ENCODE results near the gene NOC3L.

DNA sequence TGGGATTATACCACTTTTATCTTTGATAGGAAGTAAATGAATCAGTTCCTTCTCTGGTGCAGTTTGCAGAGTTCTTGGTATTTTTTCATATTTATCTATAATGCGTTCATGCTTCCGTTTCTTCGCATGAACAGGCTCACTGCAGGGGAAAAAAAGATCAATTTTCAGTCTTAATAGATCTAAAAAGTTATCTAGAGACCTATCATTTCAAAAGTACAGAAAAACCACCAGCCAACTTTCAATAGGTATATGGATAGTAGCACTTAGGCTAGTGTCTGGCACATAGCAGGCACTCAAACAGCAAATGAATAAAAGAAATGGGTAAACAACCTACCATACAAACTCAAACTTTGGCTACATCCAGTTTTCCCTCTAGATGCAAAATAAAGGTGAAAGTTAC is 5.5 kb downstream of the NOC3L start:
- TF ChIP-seq, protein P1, sequence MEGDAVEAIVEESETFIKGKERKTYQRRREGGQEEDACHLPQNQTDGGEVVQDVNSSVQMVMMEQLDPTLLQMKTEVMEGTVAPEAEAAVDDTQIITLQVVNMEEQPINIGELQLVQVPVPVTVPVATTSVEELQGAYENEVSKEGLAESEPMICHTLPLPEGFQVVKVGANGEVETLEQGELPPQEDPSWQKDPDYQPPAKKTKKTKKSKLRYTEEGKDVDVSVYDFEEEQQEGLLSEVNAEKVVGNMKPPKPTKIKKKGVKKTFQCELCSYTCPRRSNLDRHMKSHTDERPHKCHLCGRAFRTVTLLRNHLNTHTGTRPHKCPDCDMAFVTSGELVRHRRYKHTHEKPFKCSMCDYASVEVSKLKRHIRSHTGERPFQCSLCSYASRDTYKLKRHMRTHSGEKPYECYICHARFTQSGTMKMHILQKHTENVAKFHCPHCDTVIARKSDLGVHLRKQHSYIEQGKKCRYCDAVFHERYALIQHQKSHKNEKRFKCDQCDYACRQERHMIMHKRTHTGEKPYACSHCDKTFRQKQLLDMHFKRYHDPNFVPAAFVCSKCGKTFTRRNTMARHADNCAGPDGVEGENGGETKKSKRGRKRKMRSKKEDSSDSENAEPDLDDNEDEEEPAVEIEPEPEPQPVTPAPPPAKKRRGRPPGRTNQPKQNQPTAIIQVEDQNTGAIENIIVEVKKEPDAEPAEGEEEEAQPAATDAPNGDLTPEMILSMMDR (IDR thresholded peaks at IDR 0.05; ENCODE audit: low read length), result no peak
- TF ChIP-seq EZH2 (optimal IDR thresholded peaks at IDR 0.05; ENCODE audit: low read depth, low read length), result no peak
- no peak for TF ChIP-seq EZH2phosphoT487 (IDR thresholded peaks at IDR 0.05; ENCODE audit: low read length)
